A549 (cell line): ENCODE measurements around the gene OOSP3. TPM values are rescaled to one million over a fixed set of nuclear protein-coding genes. Genes with fewer than 3 reads are reported as not detected.

Experiments
- ATAC-seq, 2 experiments: fragments of 200-7000 bp in 1 of 2; fragments of >200 bp in 1 of 2; cut with Nextera tagmentation in 1 of 2; cut with Tn5 transposase in 1 of 2; 3 replicates each; pipeline versions ENCODE4 v1.8.0 to v1.9.1; 2018 to 2020; ENCODE audit warnings: mild to moderate bottlenecking in 1 of 2, moderate library complexity in 1 of 2
- CTCF ChIA-PET: fragments of 300-600 bp; sonication (Branson Sonifier 250); formaldehyde crosslinking; extraction: SDS; loops from one replicate; lab custom pipeline; 2021; ENCODE audit warnings: antibody characterized with exemption, inconsistent platforms; lab: Yijun Ruan, JAX
- POLR2A ChIA-PET: fragments of 350-600 bp; formaldehyde crosslinking; extraction: SDS; loops from one replicate; lab custom pipeline; 2021; ENCODE audit warnings: antibody characterized with exemption, inconsistent platforms; lab: Yijun Ruan, JAX
- DNase-seq, 2 experiments: peaks; one replicate each; pipeline versions ENCODE4 v3.0.0 to v3.0.0-alpha.2; 2011 to 2016; ENCODE audit warnings: low read depth in 1 of 2, low spot score in 1 of 2
- FAIRE-seq: peaks from 2 replicates; lab custom pipeline; 2011; peaks lifted over from hg19 to GRCh38; lab: Jason Lieb, UNC
- H3K27ac ChIP-seq, 2 experiments: fragments of >200 bp; sonication (Bioruptor Twin); formaldehyde crosslinking; 3 replicates each; pipeline ENCODE4 v1.5.1; 2016 to 2017
- H3K4me1 ChIP-seq: fragments of >200 bp; sonication (Bioruptor Twin); formaldehyde crosslinking; 3 replicates; pipeline ENCODE4 v1.6.1; 2016
- H3K4me2 ChIP-seq: fragments of >200 bp; sonication (Bioruptor Twin); formaldehyde crosslinking; 3 replicates; pipeline ENCODE4 v1.6.1; 2016
- H3K4me3 ChIP-seq: fragments of >200 bp; sonication (Bioruptor Twin); formaldehyde crosslinking; 3 replicates; pipeline ENCODE4 v1.5.1; 2016
- H3K9me3 ChIP-seq: fragments of >200 bp; sonication (Bioruptor Twin); formaldehyde crosslinking; 3 replicates; pipeline ENCODE4 v1.6.1; 2016
- BHLHE40 ChIP-seq: IDR thresholded peaks from 2 replicates; pipeline ENCODE4 v1.6.1; 2012; ENCODE audit warnings: low read depth, low read length, inconsistent platforms
- CBX2 ChIP-seq: fragments of 200-600 bp; sonication (generic); IDR thresholded peaks from 2 replicates; pipeline ENCODE4 v1.6.1; 2016; ENCODE audit warnings: low read depth, mild to moderate bottlenecking, borderline replicate concordance
- CEBPB ChIP-seq, 2 experiments: fragments of >200 bp in 1 of 2; sonication (Bioruptor Twin) in 1 of 2; formaldehyde crosslinking in 1 of 2; IDR thresholded peaks; 2 replicates each; pipeline ENCODE4 v1.6.1; 2012 to 2016
- CHD2 ChIP-seq: fragments of 150-350 bp; IDR thresholded peaks from 2 replicates; pipeline ENCODE4 v1.6.1; 2014; ENCODE audit warnings: low read length; ENCODE audit not compliant: partially characterized antibody
- E2F6 ChIP-seq: IDR thresholded peaks from 2 replicates; pipeline ENCODE4 v1.6.1; 2012; ENCODE audit warnings: low read depth, borderline replicate concordance
- EHF ChIP-seq: fragments of 250-450 bp; sonication (Bioruptor Pico); IDR thresholded peaks from 2 replicates; pipeline ENCODE4 v1.5.0; 2020; ENCODE audit warnings: mild to moderate bottlenecking
- EHMT2 ChIP-seq: fragments of 200-600 bp; sonication (generic); IDR thresholded peaks from 2 replicates; pipeline ENCODE4 v1.6.1; 2016; ENCODE audit warnings: antibody characterized with exemption, low read depth, mild to moderate bottlenecking, moderate library complexity
- ESRRA ChIP-seq: fragments of 150-350 bp; IDR thresholded peaks from 2 replicates; pipeline ENCODE4 v1.6.1; 2014; ENCODE audit warnings: mild to moderate bottlenecking, low read length, borderline replicate concordance
- GATA3 ChIP-seq: IDR thresholded peaks from 2 replicates; pipeline ENCODE4 v1.6.1; 2012; ENCODE audit warnings: borderline replicate concordance
- HES2 ChIP-seq: fragments of >200 bp; sonication (Bioruptor Twin); formaldehyde crosslinking; IDR thresholded peaks from 2 replicates; pipeline ENCODE4 v1.6.1; 2016
- HEYL ChIP-seq: fragments of 250-450 bp; sonication (Bioruptor Pico); IDR thresholded peaks from 2 replicates; pipeline ENCODE4 v1.8.0; 2021; ENCODE audit warnings: mild to moderate bottlenecking, moderate library complexity
- HOXA7 ChIP-seq: fragments of 250-450 bp; sonication (Bioruptor Pico); IDR thresholded peaks from 2 replicates; pipeline ENCODE4 v1.5.0; 2020; ENCODE audit warnings: mild to moderate bottlenecking, moderate library complexity
- HOXB13 ChIP-seq: fragments of 250-450 bp; sonication (Bioruptor Pico); IDR thresholded peaks from 2 replicates; pipeline ENCODE4 v1.5.0; 2020; ENCODE audit warnings: low read depth, mild to moderate bottlenecking, moderate library complexity
- HOXB5 ChIP-seq: fragments of 250-450 bp; sonication (Bioruptor Pico); IDR thresholded peaks from 2 replicates; pipeline ENCODE4 v1.5.0; 2020; ENCODE audit warnings: mild to moderate bottlenecking, moderate library complexity
- JUN ChIP-seq, 2 experiments: fragments of >200 bp; sonication (Bioruptor Twin); formaldehyde crosslinking; IDR thresholded peaks; 2 replicates in 1 of 2; 3 replicates in 1 of 2; pipeline ENCODE4 v1.6.1; 2016 to 2017
- KDM5A ChIP-seq: fragments of 200-600 bp; sonication (generic); IDR thresholded peaks from 2 replicates; pipeline ENCODE4 v1.6.1; 2016; ENCODE audit warnings: antibody characterized with exemption, mild to moderate bottlenecking
- MAFK ChIP-seq: fragments of 450-650 bp; IDR thresholded peaks from 2 replicates; pipeline ENCODE4 v1.6.1; 2014; ENCODE audit not compliant: partially characterized antibody
- MAX ChIP-seq: IDR thresholded peaks from 2 replicates; pipeline ENCODE4 v1.6.1; 2012
- MAZ ChIP-seq: fragments of 150-350 bp; IDR thresholded peaks from 2 replicates; pipeline ENCODE4 v1.6.1; 2014; ENCODE audit warnings: antibody characterized with exemption, low read depth, low read length, borderline replicate concordance
- NFE2L2 ChIP-seq: fragments of 150-350 bp; conservative IDR thresholded peaks from 2 replicates; pipeline ENCODE4 v1.6.1; 2014; ENCODE audit warnings: low read length
- NPAS2 ChIP-seq: fragments of 250-450 bp; sonication (Bioruptor Pico); IDR thresholded peaks from 2 replicates; pipeline ENCODE4 v1.8.0; 2022; ENCODE audit warnings: mild to moderate bottlenecking, moderate library complexity, borderline replicate concordance
- PHF8 ChIP-seq: fragments of 200-600 bp; sonication (generic); IDR thresholded peaks from 2 replicates; pipeline ENCODE4 v1.6.1; 2016; ENCODE audit warnings: low read depth, mild to moderate bottlenecking, antibody characterized with exemption, moderate library complexity, borderline replicate concordance
- RAD21 ChIP-seq, 2 experiments: fragments of >200 bp in 1 of 2; sonication (Bioruptor Twin) in 1 of 2; formaldehyde crosslinking in 1 of 2; IDR thresholded peaks in 1 of 2; conservative IDR thresholded peaks in 1 of 2; 2 replicates in 1 of 2; 3 replicates in 1 of 2; pipeline ENCODE4 v1.6.1; 2012 to 2018; ENCODE audit warnings: inconsistent platforms in 1 of 2
- SMC3 ChIP-seq: fragments of >200 bp; sonication (Bioruptor Twin); formaldehyde crosslinking; IDR thresholded peaks from 3 replicates; pipeline ENCODE4 v1.6.1; 2018; ENCODE audit warnings: inconsistent platforms
- ZFP36 ChIP-seq: fragments of 450-650 bp; IDR thresholded peaks from 2 replicates; pipeline ENCODE4 v1.6.1; 2014; ENCODE audit warnings: borderline replicate concordance; ENCODE audit not compliant: partially characterized antibody
- ZNF302 ChIP-seq: fragments of 250-450 bp; sonication (Bioruptor Pico); IDR thresholded peaks from 2 replicates; pipeline ENCODE4 v1.9.0; 2021; ENCODE audit warnings: inconsistent platforms, mild to moderate bottlenecking, moderate library complexity
- WGBS: methylation state at CpG from one replicate; pipeline ENCODE4 v1.1.6; 2017; ENCODE audit errors: missing lambda C conversion rate; 5-methylcytosine and 5-hydroxymethylcytosine counted together
- polyA plus RNA-seq, 4 experiments: library from polyadenylated mRNA; depleted of rRNA in 3 of 4; stranded (reverse); fragments of >200 nt; fragmentation: RNase III in 1 of 4; extraction: RNeasy Plus Mini Kit Qiagen cat#74134 plus additional on column Dnase treatment in 1 of 4; gene quantifications; 2 replicates in 3 of 4; 3 replicates in 1 of 4; pipeline ENCODE4 v1.2.3, GENCODE V29; 2011 to 2017

Gene OOSP3
- polyA plus RNA-seq, 2 of the 4 experiments (the other 2 are of a cell fraction), result not detected

- no peak overlapping the region for H3K27ac ChIP-seq
- no peak overlapping the region for H3K4me3 ChIP-seq
- ATAC-seq (no peak), DNase-seq (no peak), FAIRE-seq (no peak)
- ChIA-PET POLR2A (no interaction called here), CTCF (no interaction called here)
- H3K4me1 ChIP-seq, result no peaks in the 10 kb centered on the region
- H3K9me3 ChIP-seq, result no peaks in the 10 kb centered on the region
- TF ChIP-seq E2F6 (no peak), EHF (CRISPR knock-in tag) (no peak), MAFK (no peak), NPAS2 (CRISPR knock-in tag) (no peak), HES2 (no peak), RAD21 (conservative IDR thresholded peaks at IDR 0.05 in 1 of 2, IDR thresholded peaks at IDR 0.05 in 1 of 2) (no peak), NFE2L2 (no peak), MAZ (no peak), ZNF302 (CRISPR knock-in tag) (no peak), HEYL (CRISPR knock-in tag) (no peak), CHD2 (no peak), CBX2 (no peak), EHMT2 (no peak), JUN (IDR thresholded peaks at IDR 0.05) (no peak), MAX (no peak), ZFP36 (no peak), SMC3 (no peak), ESRRA (no peak)
- no peak overlapping the region for H3K4me2 ChIP-seq
These were observed 1.3 kb upstream of the OOSP3 start for GRCh38 chr11:59877325-59877724.

GRCh38 chr11:59877784-59878183 is 798 bp upstream of the OOSP3 start:
- POLR2A ChIA-PET, result no interaction called here
- no peak for TF ChIP-seq KDM5A
- TF ChIP-seq CBX2, result no peak
- no peak for TF ChIP-seq GATA3
- no peak for ATAC-seq

GRCh38 chr11:59879567-59879966 is 985 bp downstream of the OOSP3 start:
- WGBS, result 0% methylated on average over 1 of the region's 1 CpG
- Histone ChIP-seq H3K4me1 (no peaks in the 10 kb centered on the region), H3K9me3 (no peaks in the 10 kb centered on the region), H3K27ac (no peak overlapping the region), H3K4me2 (no peak overlapping the region), H3K4me3 (no peak overlapping the region)
- ATAC-seq (no peak), FAIRE-seq (no peak), DNase-seq (no peak)
- ChIA-PET POLR2A (interaction anchor here (0.6 kb wide), 1 partner anchor 217 kb away, joined by 3 read pairs; no protein-coding TSS in a partner anchor), CTCF (no interaction called here)
- TF ChIP-seq CEBPB (IDR thresholded peaks at IDR 0.05), result no peak

More at GRCh38 chr11:59877784-59878183, 798 bp upstream of the OOSP3 start:
- FAIRE-seq (no peak), DNase-seq (no peak)
- Histone ChIP-seq H3K27ac (no peak overlapping the region), H3K4me1 (no peaks in the 10 kb centered on the region), H3K9me3 (no peaks in the 10 kb centered on the region), H3K4me3 (no peak overlapping the region), H3K4me2 (no peak overlapping the region)
- CTCF ChIA-PET, result no interaction called here

GRCh38 chr11:59883597-59883996 is 5.0 kb downstream of the OOSP3 start:
- CTCF ChIA-PET, result no interaction called here
- Histone ChIP-seq H3K9me3 (0 out of 3 replicates have a peak, but pooled peaks cover 3% of the 10 kb centered on the region), H3K4me1 (no peaks in the 10 kb centered on the region), H3K4me2 (no peak overlapping the region), H3K4me3 (no peak overlapping the region), H3K27ac (no peak overlapping the region)
- 2% methylated on average over 1 of the region's 1 CpG for WGBS
- ATAC-seq (no peak), FAIRE-seq (no peak), DNase-seq (no peak)
- POLR2A ChIA-PET, result no interaction called here
- TF ChIP-seq E2F6 (no peak), HEYL (CRISPR knock-in tag) (no peak), EHF (CRISPR knock-in tag) (no peak), BHLHE40 (no peak), MAZ (no peak), HOXB13 (CRISPR knock-in tag) (no peak), HOXB5 (CRISPR knock-in tag) (no peak), PHF8 (no peak), JUN (IDR thresholded peaks at IDR 0.05) (no peak), HOXA7 (CRISPR knock-in tag) (no peak), HES2 (no peak)
